Right lobe of liver (tissue), 4 donors: ENCODE data around the gene FILIP1L.

Experiments
- POLR2A ChIP-seq: fragments of 450-650 bp; IDR thresholded peaks from one replicate; pipeline ENCODE4 v1.6.1; 2017; ENCODE audit warnings: antibody characterized with exemption, mild to moderate bottlenecking
- TF ChIP-seq, protein P1 (sequence below), 4 donors: fragments of 200-600 bp in 3 of 4; fragments of 450-650 bp in 1 of 4; IDR thresholded peaks; one replicate each; pipeline versions ENCODE4 v1.5.1 to v1.8.0; 2016 to 2022; ENCODE audit warnings: antibody characterized with exemption in 4 of 4, mild to moderate bottlenecking in 2 of 4
- donor health status: DM: no; HTN: no; CAD: no.
- donor health status: DM: no; HTN: no; CAD: no.
- donor health status: DM: no; HTN: yes; CAD: no.

- TF ChIP-seq POLR2A, result no peak
- TF ChIP-seq, protein P1, sequence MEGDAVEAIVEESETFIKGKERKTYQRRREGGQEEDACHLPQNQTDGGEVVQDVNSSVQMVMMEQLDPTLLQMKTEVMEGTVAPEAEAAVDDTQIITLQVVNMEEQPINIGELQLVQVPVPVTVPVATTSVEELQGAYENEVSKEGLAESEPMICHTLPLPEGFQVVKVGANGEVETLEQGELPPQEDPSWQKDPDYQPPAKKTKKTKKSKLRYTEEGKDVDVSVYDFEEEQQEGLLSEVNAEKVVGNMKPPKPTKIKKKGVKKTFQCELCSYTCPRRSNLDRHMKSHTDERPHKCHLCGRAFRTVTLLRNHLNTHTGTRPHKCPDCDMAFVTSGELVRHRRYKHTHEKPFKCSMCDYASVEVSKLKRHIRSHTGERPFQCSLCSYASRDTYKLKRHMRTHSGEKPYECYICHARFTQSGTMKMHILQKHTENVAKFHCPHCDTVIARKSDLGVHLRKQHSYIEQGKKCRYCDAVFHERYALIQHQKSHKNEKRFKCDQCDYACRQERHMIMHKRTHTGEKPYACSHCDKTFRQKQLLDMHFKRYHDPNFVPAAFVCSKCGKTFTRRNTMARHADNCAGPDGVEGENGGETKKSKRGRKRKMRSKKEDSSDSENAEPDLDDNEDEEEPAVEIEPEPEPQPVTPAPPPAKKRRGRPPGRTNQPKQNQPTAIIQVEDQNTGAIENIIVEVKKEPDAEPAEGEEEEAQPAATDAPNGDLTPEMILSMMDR (IDR thresholded peaks at IDR 0.05), result no peak
Measured at GRCh38 chr3:99923873-99924272, 190.4 kb downstream of the FILIP1L start.
